ENCODE measurements around the gene HMMR. TPM values are rescaled to one million over a fixed set of nuclear protein-coding genes. Genes with fewer than 3 reads are reported as not detected.

Gene HMMR
- total and polyA plus RNA-seq, 9 of the 15 experiments (the other 6 are each of a cell fraction or from before 2014, with no cell fraction given) = 74.9 to 133 (median 90.8) TPM

DNA sequence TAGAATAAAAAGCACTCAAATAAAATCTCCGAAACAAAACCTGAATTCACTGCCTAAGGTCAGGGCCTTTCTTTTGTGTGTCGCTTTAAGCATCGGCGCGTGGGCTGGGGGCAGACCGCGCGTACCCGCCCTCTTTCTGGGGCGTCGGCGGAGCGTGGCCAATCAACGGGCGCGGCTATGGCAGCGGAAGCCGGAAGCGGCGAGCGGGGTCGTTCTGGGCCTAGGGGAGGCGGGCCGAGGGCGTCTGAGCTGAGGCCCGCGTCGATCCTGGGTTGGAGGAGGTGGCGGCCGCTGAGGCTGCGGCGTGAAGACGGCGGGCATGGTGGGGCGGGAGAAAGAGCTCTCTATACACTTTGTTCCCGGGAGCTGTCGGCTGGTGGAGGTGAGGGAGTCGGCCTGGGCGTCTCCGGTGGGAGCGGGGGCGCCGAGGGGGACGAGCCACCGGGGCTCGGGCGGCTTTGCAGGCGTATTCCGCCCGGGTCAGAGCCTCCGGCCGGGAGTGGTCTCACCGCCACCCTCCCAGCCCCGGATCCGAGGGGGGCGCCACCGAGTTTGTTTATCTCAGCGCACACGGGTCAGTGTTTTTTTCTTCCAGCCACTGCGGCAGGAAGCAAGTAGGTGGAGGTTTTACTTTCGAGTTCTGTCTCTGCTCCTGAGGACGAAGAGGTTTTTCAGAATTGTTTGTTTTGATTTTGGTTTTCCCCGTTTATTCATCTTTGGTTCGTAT, 45.1 kb downstream of the HMMR start, which contains the start of gene MAT2B (continued):
- no peak for TF ChIP-seq HNRNPK (IDR thresholded peaks at IDR 0.05; ENCODE audit: low read depth, low read length, poor library complexity, severe bottlenecking)
- TF ChIP-seq, protein P1, sequence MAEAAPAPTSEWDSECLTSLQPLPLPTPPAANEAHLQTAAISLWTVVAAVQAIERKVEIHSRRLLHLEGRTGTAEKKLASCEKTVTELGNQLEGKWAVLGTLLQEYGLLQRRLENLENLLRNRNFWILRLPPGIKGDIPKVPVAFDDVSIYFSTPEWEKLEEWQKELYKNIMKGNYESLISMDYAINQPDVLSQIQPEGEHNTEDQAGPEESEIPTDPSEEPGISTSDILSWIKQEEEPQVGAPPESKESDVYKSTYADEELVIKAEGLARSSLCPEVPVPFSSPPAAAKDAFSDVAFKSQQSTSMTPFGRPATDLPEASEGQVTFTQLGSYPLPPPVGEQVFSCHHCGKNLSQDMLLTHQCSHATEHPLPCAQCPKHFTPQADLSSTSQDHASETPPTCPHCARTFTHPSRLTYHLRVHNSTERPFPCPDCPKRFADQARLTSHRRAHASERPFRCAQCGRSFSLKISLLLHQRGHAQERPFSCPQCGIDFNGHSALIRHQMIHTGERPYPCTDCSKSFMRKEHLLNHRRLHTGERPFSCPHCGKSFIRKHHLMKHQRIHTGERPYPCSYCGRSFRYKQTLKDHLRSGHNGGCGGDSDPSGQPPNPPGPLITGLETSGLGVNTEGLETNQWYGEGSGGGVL (CRISPR knock-in tag; IDR thresholded peaks at IDR 0.05) = no peak
- peak; percentile 72; the same call in 1 of the 2 replicates for TF ChIP-seq ESRRA (IDR thresholded peaks at IDR 0.05; ENCODE audit: borderline replicate concordance, low read depth)
- no peak for TF ChIP-seq SLC30A9 (CRISPR knock-in tag; IDR thresholded peaks at IDR 0.05)
- TF ChIP-seq ATF2 (CRISPR knock-in tag; IDR thresholded peaks at IDR 0.05) = no peak
- TF ChIP-seq JUN (IDR thresholded peaks at IDR 0.05; ENCODE audit: borderline replicate concordance, low read depth, low read length) = 0 out of 2 replicates have a peak, but pooled peaks have one; percentile 45
- TF ChIP-seq JUN (CRISPR knock-in tag; IDR thresholded peaks at IDR 0.05; ENCODE audit: borderline replicate concordance) = no peak
- TF ChIP-seq XRCC5 (IDR thresholded peaks at IDR 0.05; ENCODE audit: low read depth, low read length) = 0 out of 2 replicates have a peak, but pooled peaks have one; percentile 55
- TF ChIP-seq DNMT1 (IDR thresholded peaks at IDR 0.05) = 0 out of 2 replicates have a peak, but pooled peaks have one; percentile 44
- no peak for TF ChIP-seq FOXO4 (CRISPR knock-in tag; IDR thresholded peaks at IDR 0.05)
- no peak for TF ChIP-seq DACH1 (IDR thresholded peaks at IDR 0.05; ENCODE audit: partially characterized antibody)
- TF ChIP-seq E2F6 (IDR thresholded peaks at IDR 0.05; ENCODE audit: borderline replicate concordance in 1 of 2, extremely low read depth in 1 of 2, insufficient read depth in 1 of 2, insufficient read length in 1 of 2, low read depth in 1 of 2, low read length in 1 of 2, poor library complexity in 1 of 2, severe bottlenecking in 1 of 2) = peak; percentile 19 to 35
- no peak for TF ChIP-seq NR3C1 (CRISPR knock-in tag; IDR thresholded peaks at IDR 0.05)
- no peak for TF ChIP-seq ZNF23 (CRISPR knock-in tag; IDR thresholded peaks at IDR 0.05)
- peak; percentile 82 for TF ChIP-seq BRD4 (IDR thresholded peaks at IDR 0.05)
- no peak for TF ChIP-seq PPARD (CRISPR knock-in tag; IDR thresholded peaks at IDR 0.05)
- no peak for TF ChIP-seq PCBP2 (IDR thresholded peaks at IDR 0.05; ENCODE audit: low read depth, low read length, poor library complexity, severe bottlenecking)
- TF ChIP-seq PREB (CRISPR knock-in tag; IDR thresholded peaks at IDR 0.05) = no peak
- peak; percentile 85 for TF ChIP-seq CCNT2 (IDR thresholded peaks at IDR 0.05; ENCODE audit: borderline replicate concordance, extremely low read depth, insufficient read length, low read depth, low read length)
- no peak for TF ChIP-seq THRAP3 (IDR thresholded peaks at IDR 0.05; ENCODE audit: borderline replicate concordance)

Data from K562 (cell line).